MM.1S (cell line): ENCODE measurements around the gene STK4.
A peak's percentile ranks its signal among the peaks of the same experiment; 100 is the strongest.
"Not testable (repeated sequence)": the region's sequence is repeated elsewhere in the genome, so short reads cannot be mapped to it uniquely, and the experiment has no call there.

Experiments used
- DNase-seq: peaks from one replicate; pipeline ENCODE4 v3.0.0-alpha.2; 2015
- H2AFZ ChIP-seq: fragments of 300-600 bp; sonication (generic); 2 replicates; pipeline ENCODE4 v1.6.0; 2016; ENCODE audit warnings: antibody characterized with exemption, low read length
- H3F3A ChIP-seq: fragments of 300-600 bp; sonication (generic); 2 replicates; pipeline ENCODE4 v1.6.1; 2016; ENCODE audit warnings: mild to moderate bottlenecking, antibody characterized with exemption, low read length, moderate library complexity, mixed read lengths; ENCODE audit not compliant: insufficient read depth
- H3K27ac ChIP-seq: fragments of 300-600 bp; sonication (generic); 2 replicates; pipeline ENCODE4 v1.5.1; 2016; ENCODE audit warnings: mild to moderate bottlenecking, low read length
- H3K27me3 ChIP-seq: fragments of 300-600 bp; sonication (generic); replicated peaks from 2 replicates; pipeline ENCODE4 v1.6.0; 2016; ENCODE audit warnings: low read length; ENCODE audit not compliant: insufficient read depth
- H3K36me3 ChIP-seq: fragments of 300-600 bp; sonication (generic); replicated peaks from 2 replicates; pipeline ENCODE4 v1.6.1; 2016; ENCODE audit warnings: mild to moderate bottlenecking, low read length, mixed read lengths; ENCODE audit not compliant: insufficient read depth
- H3K4me1 ChIP-seq: fragments of 300-600 bp; sonication (generic); 2 replicates; pipeline ENCODE4 v1.6.1; 2016; ENCODE audit warnings: low read length, mixed read lengths
- H3K4me2 ChIP-seq: fragments of 300-600 bp; sonication (generic); 2 replicates; pipeline ENCODE4 v1.6.0; 2016; ENCODE audit warnings: low read depth, low read length
- H3K4me3 ChIP-seq: fragments of 300-600 bp; sonication (generic); 2 replicates; pipeline ENCODE4 v1.5.1; 2016; ENCODE audit warnings: low read length, mixed read lengths
- H3K79me2 ChIP-seq: fragments of 300-600 bp; sonication (generic); 2 replicates; pipeline ENCODE4 v1.6.1; 2016; ENCODE audit warnings: mixed run types, low read length, mixed read lengths
- H3K9ac ChIP-seq: fragments of 300-600 bp; sonication (generic); 2 replicates; pipeline ENCODE4 v1.6.1; 2016; ENCODE audit warnings: low read length, mixed read lengths
- H3K9me2 ChIP-seq: fragments of 300-600 bp; sonication (generic); replicated peaks from 2 replicates; pipeline ENCODE4 v1.6.1; 2016; ENCODE audit warnings: mild to moderate bottlenecking, low read length, mixed read lengths; ENCODE audit not compliant: insufficient read depth
- H3K9me3 ChIP-seq: fragments of 300-600 bp; sonication (generic); replicated peaks from 2 replicates; pipeline ENCODE4 v1.6.1; 2016; ENCODE audit warnings: mild to moderate bottlenecking, low read length, mixed read lengths; ENCODE audit not compliant: insufficient read depth
- H4K20me1 ChIP-seq: fragments of 300-600 bp; sonication (generic); 2 replicates; pipeline ENCODE4 v1.6.1; 2016; ENCODE audit warnings: mild to moderate bottlenecking, low read length, moderate library complexity, mixed read lengths; ENCODE audit not compliant: insufficient read depth
- EZH2 ChIP-seq: fragments of 300-600 bp; sonication (generic); optimal IDR thresholded peaks from 2 replicates; pipeline ENCODE3; 2017; ENCODE audit warnings: low read depth, mild to moderate bottlenecking, antibody characterized with exemption, low read length, mixed read lengths
- EZH2phosphoT487 ChIP-seq: fragments of 300-600 bp; sonication (generic); IDR thresholded peaks from 2 replicates; pipeline ENCODE4 v1.6.1; 2018; ENCODE audit warnings: antibody characterized with exemption, low read length
- TF ChIP-seq, protein P1 (sequence below): fragments of 300-600 bp; sonication (generic); IDR thresholded peaks from 2 replicates; pipeline ENCODE4 v1.5.1; 2016; ENCODE audit warnings: antibody characterized with exemption, low read length, mixed read lengths

The STK4 gene

DNA sequence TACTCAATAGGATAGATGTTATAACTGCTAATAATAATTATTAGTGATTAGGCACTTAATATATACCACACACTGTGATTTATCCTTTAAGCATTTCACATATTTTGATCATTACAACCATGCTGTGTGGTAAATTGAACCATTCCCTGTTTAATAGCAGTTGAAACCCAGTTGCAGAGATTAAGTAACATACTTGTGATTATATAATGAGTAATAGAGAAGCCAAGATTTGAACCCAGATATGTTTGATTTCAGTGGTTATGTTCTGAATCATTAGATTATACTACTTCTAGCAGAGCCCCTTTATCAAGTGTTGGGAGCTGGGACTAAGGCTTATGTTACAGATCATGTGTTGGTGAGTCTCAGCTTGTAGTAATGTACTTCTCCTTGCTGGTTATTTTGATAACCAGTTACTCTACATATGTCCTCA lies 44.1 kb downstream of the STK4 start:
- no peak for DNase-seq
- no peak overlapping the region for H2AFZ ChIP-seq
- TF ChIP-seq, protein P1, sequence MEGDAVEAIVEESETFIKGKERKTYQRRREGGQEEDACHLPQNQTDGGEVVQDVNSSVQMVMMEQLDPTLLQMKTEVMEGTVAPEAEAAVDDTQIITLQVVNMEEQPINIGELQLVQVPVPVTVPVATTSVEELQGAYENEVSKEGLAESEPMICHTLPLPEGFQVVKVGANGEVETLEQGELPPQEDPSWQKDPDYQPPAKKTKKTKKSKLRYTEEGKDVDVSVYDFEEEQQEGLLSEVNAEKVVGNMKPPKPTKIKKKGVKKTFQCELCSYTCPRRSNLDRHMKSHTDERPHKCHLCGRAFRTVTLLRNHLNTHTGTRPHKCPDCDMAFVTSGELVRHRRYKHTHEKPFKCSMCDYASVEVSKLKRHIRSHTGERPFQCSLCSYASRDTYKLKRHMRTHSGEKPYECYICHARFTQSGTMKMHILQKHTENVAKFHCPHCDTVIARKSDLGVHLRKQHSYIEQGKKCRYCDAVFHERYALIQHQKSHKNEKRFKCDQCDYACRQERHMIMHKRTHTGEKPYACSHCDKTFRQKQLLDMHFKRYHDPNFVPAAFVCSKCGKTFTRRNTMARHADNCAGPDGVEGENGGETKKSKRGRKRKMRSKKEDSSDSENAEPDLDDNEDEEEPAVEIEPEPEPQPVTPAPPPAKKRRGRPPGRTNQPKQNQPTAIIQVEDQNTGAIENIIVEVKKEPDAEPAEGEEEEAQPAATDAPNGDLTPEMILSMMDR, result no peak
- peaks cover 6% of the 10 kb centered on the region; the same call in 1 of the 2 replicates for H4K20me1 ChIP-seq
- no peaks in the 10 kb centered on the region for H3K9me2 ChIP-seq
- no peak overlapping the region for H3K27ac ChIP-seq
- H3K79me2 ChIP-seq, result peaks cover 95% of the 10 kb centered on the region
- H3K9ac ChIP-seq, result no peak overlapping the region
- no peaks in the 10 kb centered on the region for H3K9me3 ChIP-seq
- H3K4me2 ChIP-seq, result no peak overlapping the region
- H3F3A ChIP-seq, result no peaks in the 10 kb centered on the region
- H3K4me1 ChIP-seq, result 0 out of 2 replicates have a peak, but pooled peaks cover under 1% of the 10 kb centered on the region
- H3K27me3 ChIP-seq, result no peaks in the 10 kb centered on the region
- no peak overlapping the region for H3K4me3 ChIP-seq
- peaks cover 9% of the 10 kb centered on the region for H3K36me3 ChIP-seq

DNA sequence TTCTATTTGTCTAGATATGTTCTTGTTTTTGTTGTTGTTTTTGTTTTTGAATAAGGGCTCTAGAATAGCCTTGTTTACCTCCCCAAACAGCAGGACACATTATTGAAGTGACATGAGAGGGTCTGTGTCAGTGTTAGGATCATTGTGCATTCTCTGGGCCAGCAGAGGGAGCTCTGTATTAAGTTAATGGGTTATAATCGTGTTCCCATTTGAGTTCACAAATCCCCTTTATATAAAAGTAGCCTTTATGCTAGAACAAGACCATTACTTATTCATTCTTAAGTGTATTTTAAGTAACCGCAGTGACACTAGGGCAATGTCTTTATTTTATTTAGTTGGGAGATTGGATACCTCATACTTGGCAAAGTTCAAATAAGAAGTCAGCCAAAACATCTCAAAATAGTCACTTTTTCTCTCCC lies 44.8 kb downstream of the STK4 start:
- peaks cover 95% of the 10 kb centered on the region for H3K79me2 ChIP-seq
- DNase-seq, result peak; percentile 57
- H3F3A ChIP-seq, result no peaks in the 10 kb centered on the region
- no peaks in the 10 kb centered on the region for H3K9me2 ChIP-seq
- no peaks in the 10 kb centered on the region for H3K27me3 ChIP-seq
- H2AFZ ChIP-seq, result no peak overlapping the region
- no peak overlapping the region for H3K27ac ChIP-seq
- no peak for TF ChIP-seq EZH2
- TF ChIP-seq EZH2phosphoT487, result no peak
- TF ChIP-seq, protein P1, result peak; percentile 76
- H3K4me2 ChIP-seq, result no peak overlapping the region
- no peak overlapping the region for H3K4me3 ChIP-seq
- peaks cover 9% of the 10 kb centered on the region for H3K36me3 ChIP-seq
- 0 out of 2 replicates have a peak, but pooled peaks cover 3% of the 10 kb centered on the region for H3K4me1 ChIP-seq
- no peak overlapping the region for H3K9ac ChIP-seq
- no peaks in the 10 kb centered on the region for H3K9me3 ChIP-seq
- peaks cover 6% of the 10 kb centered on the region; the same call in 1 of the 2 replicates for H4K20me1 ChIP-seq

DNA sequence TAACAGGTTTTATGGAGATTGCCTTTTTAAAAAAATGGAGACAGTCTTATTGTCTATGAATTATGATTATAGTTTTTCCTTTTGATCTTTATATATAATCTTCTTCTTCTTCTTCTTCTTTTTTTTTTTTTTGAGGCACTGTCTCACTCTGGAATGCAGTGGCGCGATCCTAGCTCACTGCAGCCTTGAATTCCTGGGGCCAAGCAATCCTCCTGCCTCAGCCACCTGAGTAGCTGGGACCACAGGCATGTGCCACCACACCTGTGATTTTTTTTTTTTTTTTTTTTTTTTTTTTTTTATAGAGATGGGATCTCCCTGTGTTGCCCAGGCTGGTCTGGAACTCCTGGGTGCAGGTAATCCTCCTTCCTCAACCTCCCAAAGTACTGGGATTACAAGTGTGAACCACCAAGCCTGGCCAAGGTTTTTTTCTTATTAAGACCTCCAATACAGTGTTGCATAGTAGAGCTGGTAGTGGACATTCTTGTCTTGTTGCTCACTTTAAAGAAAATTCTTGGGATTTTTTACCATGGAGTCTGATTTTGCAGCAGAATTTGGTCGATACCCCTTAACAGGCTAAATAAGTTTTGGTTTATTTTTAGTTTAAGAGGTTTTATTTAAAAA lies 46.5 kb downstream of the STK4 start:
- TF ChIP-seq, protein P1, result no peak
- TF ChIP-seq EZH2phosphoT487 (no peak), EZH2 (no peak)
- H3K27ac ChIP-seq, result no peak overlapping the region
- H3K4me2 ChIP-seq, result no peak overlapping the region
- H3F3A ChIP-seq, result no peaks in the 10 kb centered on the region
- peaks cover 95% of the 10 kb centered on the region for H3K79me2 ChIP-seq
- H4K20me1 ChIP-seq, result peaks cover 6% of the 10 kb centered on the region; the same call in 1 of the 2 replicates
- no peak overlapping the region for H2AFZ ChIP-seq
- 0 out of 2 replicates have a peak, but pooled peaks cover 3% of the 10 kb centered on the region for H3K4me1 ChIP-seq
- H3K36me3 ChIP-seq, result peaks cover 20% of the 10 kb centered on the region
- no peak overlapping the region for H3K9ac ChIP-seq
- H3K27me3 ChIP-seq, result no peaks in the 10 kb centered on the region
- no peak overlapping the region for H3K4me3 ChIP-seq
- DNase-seq, result no peak
- no peaks in the 10 kb centered on the region for H3K9me3 ChIP-seq
- no peaks in the 10 kb centered on the region for H3K9me2 ChIP-seq

DNA sequence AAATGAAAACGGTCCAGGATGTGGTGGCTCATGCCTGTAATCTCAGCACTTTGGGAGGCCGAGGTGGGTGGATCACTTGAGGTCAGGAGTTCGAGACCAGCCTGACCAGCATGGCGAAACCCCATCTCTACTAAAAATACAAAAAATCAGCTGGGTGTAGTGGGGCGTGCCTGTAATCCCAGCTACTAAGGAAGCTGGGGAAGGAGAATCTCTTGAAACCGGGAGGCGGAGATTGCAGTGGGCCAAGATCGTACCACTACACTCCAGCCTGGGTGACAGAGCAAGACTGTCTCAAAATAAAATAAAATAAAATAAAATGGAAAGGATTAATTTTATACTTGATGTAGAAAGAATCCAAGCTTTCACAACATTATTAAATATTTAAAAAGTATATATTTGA lies 47.8 kb downstream of the STK4 start:
- H3K4me2 ChIP-seq, H3K9me3 ChIP-seq, H3K4me1 ChIP-seq, H2AFZ ChIP-seq, H3K9me2 ChIP-seq, H3K27ac ChIP-seq, H3K9ac ChIP-seq, H3K4me3 ChIP-seq, H4K20me1 ChIP-seq, DNase-seq, H3K27me3 ChIP-seq, H3F3A ChIP-seq: not testable (repeated sequence)
- peaks cover 25% of the 10 kb centered on the region for H3K36me3 ChIP-seq
- H3K79me2 ChIP-seq, result peaks cover 95% of the 10 kb centered on the region
